HCT116 (cell line): ENCODE data around the gene HSPA4. TPM values are rescaled to one million over a fixed set of nuclear protein-coding genes. Genes with fewer than 3 reads are reported as not detected.

ENCODE experiments used
- ATAC-seq: fragments of 200-7000 bp; cut with Tn5 transposase; 2 replicates; pipeline ENCODE4 v1.9.1; 2020; ENCODE audit warnings: mild to moderate bottlenecking, moderate library complexity
- BruUV-seq: library from RNA; stranded (reverse); fragments of 400-500 nt; replicated peaks from 2 replicates; lab custom pipeline; 2021; lab: Mats Ljungman, UMichigan
- CTCF ChIA-PET: fragments of 300-600 bp; sonication (Branson Sonifier 250); formaldehyde crosslinking; loops from one replicate; lab custom pipeline; 2021; ENCODE audit warnings: antibody characterized with exemption; lab: Charles Lee
- POLR2A ChIA-PET: fragments of 300-600, 350-600 bp; sonication (Branson Sonifier 250); formaldehyde crosslinking; loops from one replicate; lab custom pipeline; 2021; ENCODE audit warnings: antibody characterized with exemption; lab: Charles Lee
- RAD21 ChIA-PET, 2 experiments: fragments of 300-600 bp; sonication (Branson Sonifier 250); formaldehyde crosslinking; loops; one replicate each; lab custom pipeline; 2023; ENCODE audit warnings: low total read pairs in 2 of 2; ENCODE audit not compliant: uncharacterized antibody in 2 of 2, unreplicated experiment in 2 of 2, low non-redundant PET in 1 of 2; lab: Charles Lee
- DNase-seq: peaks from one replicate; pipeline ENCODE4 v3.0.0-alpha.2; 2010; ENCODE audit warnings: low read depth, low spot score
- H2AFZ ChIP-seq: fragments of 200-600 bp; shearing (Covaris generic), sonication (generic); 2 replicates; pipeline ENCODE4 v1.6.1; 2017; ENCODE audit warnings: low read depth, mixed run types, mixed read lengths, antibody characterized with exemption, low read length; ENCODE audit not compliant: poor library complexity, severe bottlenecking
- H3K27ac ChIP-seq: 2 replicates; pipeline ENCODE4 v1.5.1; 2012; ENCODE audit warnings: low read depth, low read length
- H3K27me3 ChIP-seq: fragments of 200-600 bp; sonication (generic); 2 replicates; pipeline ENCODE4 v1.6.1; 2016; ENCODE audit warnings: mixed run types, low read length, mixed read lengths; ENCODE audit not compliant: insufficient read depth
- H3K36me3 ChIP-seq, 2 experiments: fragments of 200-500 bp in 1 of 2; fragments of 200-600 bp in 1 of 2; sonication (Bioruptor generic) in 1 of 2; sonication (generic) in 1 of 2; 2 replicates each; pipeline versions ENCODE4 v1.5.1 to v1.6.1; 2014 to 2016; ENCODE audit warnings: low read length in 2 of 2, inconsistent platforms in 1 of 2, mixed read lengths in 1 of 2, mixed run types in 1 of 2; ENCODE audit not compliant: insufficient read depth in 2 of 2, control insufficient read depth in 1 of 2
- H3K4me1 ChIP-seq, 2 experiments: fragments of 200-600 bp in 1 of 2; sonication (generic) in 1 of 2; 2 replicates each; pipeline versions ENCODE4 v1.5.1 to v1.6.1; 2012 to 2017; ENCODE audit warnings: low read length in 2 of 2, inconsistent platforms in 1 of 2, mild to moderate bottlenecking in 1 of 2, mixed read lengths in 1 of 2, mixed run types in 1 of 2, moderate library complexity in 1 of 2; ENCODE audit not compliant: insufficient read depth in 2 of 2, control insufficient read depth in 1 of 2
- H3K4me2 ChIP-seq: fragments of 200-600 bp; sonication (generic); 2 replicates; pipeline ENCODE4 v1.6.1; 2017; ENCODE audit warnings: mixed run types, low read length, mixed read lengths
- H3K4me3 ChIP-seq, 2 experiments: fragments of 200-600 bp in 1 of 2; sonication (generic) in 1 of 2; replicated peaks in 1 of 2; 2 replicates each; pipeline ENCODE4 v1.5.1; 2011 to 2016; ENCODE audit warnings: low read length in 2 of 2, control low read depth in 1 of 2, low read depth in 1 of 2, mild to moderate bottlenecking in 1 of 2, mixed read lengths in 1 of 2, mixed run types in 1 of 2
- H3K79me2 ChIP-seq: fragments of 200-600 bp; sonication (generic); 2 replicates; pipeline ENCODE4 v1.6.1; 2017; ENCODE audit warnings: mild to moderate bottlenecking, mixed run types, low read length, moderate library complexity, mixed read lengths; ENCODE audit not compliant: insufficient read depth
- H3K9ac ChIP-seq: fragments of 200-600 bp; sonication (generic); 2 replicates; pipeline ENCODE4 v1.6.1; 2016; ENCODE audit warnings: low read length, mixed read lengths
- H3K9me2 ChIP-seq: fragments of 200-600 bp; sonication (generic), shearing (Covaris generic); 2 replicates; pipeline ENCODE4 v1.6.1; 2017; ENCODE audit warnings: mixed run types, mild to moderate bottlenecking, moderate library complexity; ENCODE audit not compliant: insufficient read depth
- H3K9me3 ChIP-seq, 2 experiments: fragments of 200-500 bp in 1 of 2; fragments of 200-600 bp in 1 of 2; sonication (Bioruptor generic) in 1 of 2; sonication (generic) in 1 of 2; 2 replicates each; pipeline ENCODE4 v1.6.1; 2014 to 2017; ENCODE audit warnings: low read length in 2 of 2, mixed read lengths in 2 of 2, inconsistent platforms in 1 of 2, low read depth in 1 of 2, mild to moderate bottlenecking in 1 of 2, mixed run types in 1 of 2, moderate library complexity in 1 of 2; ENCODE audit not compliant: control insufficient read depth in 1 of 2, insufficient read depth in 1 of 2
- H4K20me1 ChIP-seq: fragments of 200-600 bp; sonication (generic), shearing (Covaris generic); 2 replicates; pipeline ENCODE4 v1.6.1; 2017; ENCODE audit warnings: mixed run types, mild to moderate bottlenecking, moderate library complexity; ENCODE audit not compliant: insufficient read depth
- CBX3 ChIP-seq: IDR thresholded peaks from 2 replicates; pipeline ENCODE4 v1.6.1; 2012; ENCODE audit warnings: low read depth
- CEBPB ChIP-seq: IDR thresholded peaks from 2 replicates; pipeline ENCODE4 v1.6.1; 2012; ENCODE audit warnings: low read depth
- EGR1 ChIP-seq: IDR thresholded peaks from 2 replicates; pipeline ENCODE4 v1.6.1; 2012; ENCODE audit warnings: low read depth
- ELF1 ChIP-seq: IDR thresholded peaks from 2 replicates; pipeline ENCODE4 v1.6.1; 2012; ENCODE audit warnings: low read depth, borderline replicate concordance
- POLR2A ChIP-seq: IDR thresholded peaks from 2 replicates; pipeline ENCODE4 v1.7.0; 2011; ENCODE audit warnings: borderline replicate concordance; ENCODE audit not compliant: insufficient read depth, insufficient read length; ENCODE audit errors: extremely low read depth
- REST ChIP-seq: IDR thresholded peaks from 2 replicates; pipeline ENCODE4 v1.6.1; 2012; ENCODE audit warnings: low read depth
- SP1 ChIP-seq: IDR thresholded peaks from 2 replicates; pipeline ENCODE4 v1.6.1; 2012; ENCODE audit warnings: low read depth
- SRF ChIP-seq: IDR thresholded peaks from 2 replicates; pipeline ENCODE4 v1.6.1; 2012; ENCODE audit warnings: low read depth
- TCF7L2 ChIP-seq: IDR thresholded peaks from 2 replicates; pipeline ENCODE4 v1.7.0; 2011; ENCODE audit warnings: borderline replicate concordance, inconsistent platforms; ENCODE audit not compliant: insufficient read depth, insufficient read length; ENCODE audit errors: extremely low read depth
- ZFX ChIP-seq: fragments of 450-650 bp; IDR thresholded peaks from 2 replicates; pipeline ENCODE4 v1.6.1; 2017
- intact Hi-C: fragments of 100-400 bp; cut with micrococcal nuclease; formaldehyde crosslinking; loops from 2 replicates; pipeline ENCODE4 v1.10.0; 2022
- total RNA-seq: library from RNA; stranded (reverse); gene quantifications from one replicate; pipeline ENCODE4 v1.2.1, GENCODE V29; 2021; ENCODE audit not compliant: unreplicated experiment

Gene HSPA4
- total RNA-seq, 1 experiment from 2014 or later: 212 TPM

GRCh38 chr5:133121611-133122150, 69.9 kb downstream of the HSPA4 start:
- ATAC-seq: no peak
- DNase-seq: no peak
- ChIA-PET RAD21 (no interaction called here), POLR2A (no interaction called here), CTCF (no interaction called here)
- H3K79me2 ChIP-seq: no peaks in the 10 kb centered on the region
- no peak overlapping the region for H3K4me2 ChIP-seq
- BruUV-seq: no TSS peak
- intact Hi-C loops: no loop called here
- H4K20me1 ChIP-seq: no peaks in the 10 kb centered on the region
- no peak overlapping the region for H2AFZ ChIP-seq
- H3K9ac ChIP-seq: no peak overlapping the region
- no peak for TF ChIP-seq POLR2A
- TF ChIP-seq CBX3: no peak
- TF ChIP-seq ZFX: no peak
- no peak for TF ChIP-seq REST
- no peak for TF ChIP-seq CEBPB
- no peak for TF ChIP-seq SRF
- TF ChIP-seq SP1: no peak
- no peak for TF ChIP-seq ELF1
- no peaks in the 10 kb centered on the region for H3K27me3 ChIP-seq
- H3K4me3 ChIP-seq: no peak overlapping the region
- no peak overlapping the region for H3K27ac ChIP-seq
- H3K4me1 ChIP-seq: no peaks in the 10 kb centered on the region
- H3K36me3 ChIP-seq: no peaks in the 10 kb centered on the region
- H3K9me2 ChIP-seq: no peaks in the 10 kb centered on the region
- H3K9me3 ChIP-seq: no peaks in the 10 kb centered on the region

DNA sequence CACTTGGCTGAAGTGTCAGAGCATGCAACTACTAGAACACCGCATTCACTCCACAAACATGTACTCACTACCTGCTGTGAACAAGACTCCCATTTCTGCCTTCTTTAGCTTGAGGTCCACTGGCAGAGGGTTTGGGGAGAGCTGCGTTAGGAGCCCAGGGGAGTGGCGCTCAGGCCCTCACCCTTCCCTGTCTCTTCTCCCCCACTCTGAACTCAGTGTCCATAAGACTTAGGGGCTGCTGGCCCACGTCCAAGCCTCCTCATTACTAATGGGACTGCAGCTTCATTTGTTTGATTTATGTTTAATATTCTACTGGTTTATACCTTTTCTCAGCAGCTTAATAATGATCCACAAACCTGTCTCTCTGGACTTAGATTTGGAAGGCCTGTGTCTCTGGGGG, 70.9 kb downstream of the HSPA4 start:
- ChIA-PET POLR2A (no interaction called here), CTCF (no interaction called here), RAD21 (no interaction called here)
- H3K9me2 ChIP-seq: no peaks in the 10 kb centered on the region
- H3K27me3 ChIP-seq: no peaks in the 10 kb centered on the region
- DNase-seq (no peak), ATAC-seq (no peak)
- no peaks in the 10 kb centered on the region for H3K4me1 ChIP-seq
- no peaks in the 10 kb centered on the region for H3K36me3 ChIP-seq
- no peak overlapping the region for H3K27ac ChIP-seq
- H2AFZ ChIP-seq: no peak overlapping the region
- no peaks in the 10 kb centered on the region for H3K9me3 ChIP-seq
- no peak overlapping the region for H3K4me2 ChIP-seq
- intact Hi-C loops: no loop called here
- no peak for TF ChIP-seq TCF7L2
- no peak for TF ChIP-seq CBX3
- no peak for TF ChIP-seq EGR1
- no peaks in the 10 kb centered on the region for H4K20me1 ChIP-seq
- H3K9ac ChIP-seq: no peak overlapping the region
- no peak overlapping the region for H3K4me3 ChIP-seq
- no TSS peak for BruUV-seq
- no peaks in the 10 kb centered on the region for H3K79me2 ChIP-seq
